HG02943 (cell line): ENCODE results near the gene UBE2O.
A peak's percentile ranks its signal among the peaks of the same experiment; 100 is the strongest.

ENCODE experiments used
- ATAC-seq: cut with Tn5 transposase; IDR thresholded peaks from one replicate; pipeline ENCODE4 v1.9.1; 2021; ENCODE audit warnings: mild to moderate bottlenecking, low read depth, moderate library complexity; ENCODE audit not compliant: unreplicated experiment

Gene UBE2O

GRCh38 chr17:76452660-76453430, at the start of gene UBE2O:
Gene UBE2O, minus strand, starts transcription at chr17:76453152. Its CDS starts 11 bp downstream, at chr17:76453141.
- ATAC-seq, result no peak

GRCh38 chr17:76501827-76502307, 48.9 kb upstream of the UBE2O start:
- ATAC-seq, result no peak

- peak; percentile 53 for ATAC-seq
Measured at GRCh38 chr17:76501018-76501826, 48.3 kb upstream of the UBE2O start, which contains the start of gene RHBDF2. Gene RHBDF2, minus strand, starts transcription at chr17:76501423. Its CDS starts 19,899 bp downstream, at chr17:76481524.

GRCh38 chr17:76500747-76501017, 47.7 kb upstream of the UBE2O start:
- no peak for ATAC-seq

GRCh38 chr17:76500074-76500746, 47.3 kb upstream of the UBE2O start:
- ATAC-seq, result no peak

GRCh38 chr17:76499267-76499667, 46.3 kb upstream of the UBE2O start:
- no peak for ATAC-seq

GRCh38 chr17:76498876-76499251, 45.9 kb upstream of the UBE2O start:
- ATAC-seq, result no peak

- ATAC-seq, result no peak
Measured at GRCh38 chr17:76497979-76498875, 45.3 kb upstream of the UBE2O start.

GRCh38 chr17:76497699-76497978, 44.7 kb upstream of the UBE2O start:
- no peak for ATAC-seq

GRCh38 chr17:76496464-76496863, 43.5 kb upstream of the UBE2O start:
- ATAC-seq, result no peak

GRCh38 chr17:76495663-76496400, 42.9 kb upstream of the UBE2O start:
- no peak for ATAC-seq

- ATAC-seq, result no peak
Measured at GRCh38 chr17:76493505-76494167, 40.7 kb upstream of the UBE2O start.

GRCh38 chr17:76492989-76493501, 40.1 kb upstream of the UBE2O start:
- ATAC-seq, result no peak

- ATAC-seq, result peak; percentile 47
Measured at GRCh38 chr17:76492123-76492988, 39.4 kb upstream of the UBE2O start.

GRCh38 chr17:76491271-76492122, 38.5 kb upstream of the UBE2O start:
- no peak for ATAC-seq

- no peak for ATAC-seq
Measured at GRCh38 chr17:76490112-76490710, 37.3 kb upstream of the UBE2O start.
